ENCODE results near the gene CDKN1B.

- TF ChIP-seq POLR2AphosphoS5 (IDR thresholded peaks at IDR 0.05; ENCODE audit: low read depth, low read length) (no peak), CTCF (IDR thresholded peaks at IDR 0.05) (no peak), REST (IDR thresholded peaks at IDR 0.05; ENCODE audit: insufficient read depth in 1 of 2, low read depth in 2 of 2, low read length in 1 of 2) (no peak), TCF7L2 (IDR thresholded peaks at IDR 0.05; ENCODE audit: low read depth, low read length) (no peak)
Observed at GRCh38 chr12:12745576-12746211, 28.5 kb downstream of the CDKN1B start.
